Measurements from ENCODE around the gene CACNA1A. TPM values are rescaled to one million over a fixed set of nuclear protein-coding genes. Genes with fewer than 3 reads are reported as not detected.
"Not testable (repeated sequence)": the region's sequence is repeated elsewhere in the genome, so short reads cannot be mapped to it uniquely, and the experiment has no call there.

The CACNA1A gene
- total RNA-seq, 2 donors from 2014 or later: 0.27 to 2.3 TPM

- Histone ChIP-seq H3K27me3 (replicated peaks; ENCODE audit: insufficient read depth) (no peaks in the 10 kb centered on the region), H3K36me3 (no peaks in the 10 kb centered on the region), H3K27ac (no peak overlapping the region), H3K4me3 (no peak overlapping the region), H3K4me1 (ENCODE audit: control insufficient read depth in 1 of 2, low read depth in 2 of 2) (no peaks in the 10 kb centered on the region), H3K9me3 (no peaks in the 10 kb centered on the region)
- no peak for TF ChIP-seq CTCF (IDR thresholded peaks at IDR 0.05)
- ATAC-seq (ENCODE audit: insufficient number of reproducible peaks, low FRiP score, low read depth) (no peak), DNase-seq (ENCODE audit: low spot score) (no peak)
Observed at GRCh38 chr19:13260883-13261653, 245.2 kb downstream of the CACNA1A start.

GRCh38 chr19:13256918-13257317 lies 249.4 kb downstream of the CACNA1A start:
- Histone ChIP-seq H3K9me3 (no peaks in the 10 kb centered on the region), H3K4me3 (no peak overlapping the region), H3K4me1 (ENCODE audit: control insufficient read depth in 1 of 2, low read depth in 2 of 2) (no peaks in the 10 kb centered on the region), H3K27me3 (replicated peaks; ENCODE audit: insufficient read depth) (no peaks in the 10 kb centered on the region), H3K36me3 (no peaks in the 10 kb centered on the region), H3K27ac (no peak overlapping the region)
- ATAC-seq (ENCODE audit: insufficient number of reproducible peaks, low FRiP score, low read depth): no peak
- TF ChIP-seq CTCF (IDR thresholded peaks at IDR 0.05): no peak
- DNase-seq (ENCODE audit: low spot score): no peak

GRCh38 chr19:13256398-13256797 lies 249.9 kb downstream of the CACNA1A start:
- not testable (repeated sequence) for ATAC-seq (ENCODE audit: insufficient number of reproducible peaks, low FRiP score, low read depth)

GRCh38 chr19:13255719-13256059 lies 250.6 kb downstream of the CACNA1A start:
- no peak for DNase-seq (ENCODE audit: low spot score)
- Histone ChIP-seq H3K27ac (no peak overlapping the region), H3K27me3 (replicated peaks; ENCODE audit: insufficient read depth) (no peaks in the 10 kb centered on the region), H3K4me3 (no peak overlapping the region), H3K4me1 (ENCODE audit: control insufficient read depth in 1 of 2, low read depth in 2 of 2) (no peaks in the 10 kb centered on the region), H3K36me3 (no peaks in the 10 kb centered on the region), H3K9me3 (no peaks in the 10 kb centered on the region)
- TF ChIP-seq CTCF (IDR thresholded peaks at IDR 0.05): no peak
- no peak for ATAC-seq (ENCODE audit: insufficient number of reproducible peaks, low FRiP score, low read depth)

More at GRCh38 chr19:13256398-13256797, 249.9 kb downstream of the CACNA1A start:
- not testable (repeated sequence) for DNase-seq (ENCODE audit: low spot score); H3K4me1 ChIP-seq (ENCODE audit: control insufficient read depth in 1 of 2, low read depth in 2 of 2); H3K27me3 ChIP-seq (replicated peaks; ENCODE audit: insufficient read depth); H3K36me3 ChIP-seq; H3K9me3 ChIP-seq; H3K4me3 ChIP-seq; H3K27ac ChIP-seq

- no peak for TF ChIP-seq CTCF (IDR thresholded peaks at IDR 0.05)
Observed at GRCh38 chr19:13255041-13255718, 251.1 kb downstream of the CACNA1A start.

More at GRCh38 chr19:13255041-13255718, 251.1 kb downstream of the CACNA1A start:
- Histone ChIP-seq H3K4me1 (ENCODE audit: control insufficient read depth in 1 of 2, low read depth in 2 of 2) (no peaks in the 10 kb centered on the region), H3K27me3 (replicated peaks; ENCODE audit: insufficient read depth) (no peaks in the 10 kb centered on the region), H3K27ac (no peak overlapping the region), H3K36me3 (no peaks in the 10 kb centered on the region), H3K9me3 (no peaks in the 10 kb centered on the region), H3K4me3 (no peak overlapping the region)
- DNase-seq (ENCODE audit: low spot score) (no peak), ATAC-seq (ENCODE audit: insufficient number of reproducible peaks, low FRiP score, low read depth) (no peak)

Measured in thoracic aorta (tissue), 2 donors.